HepG2 (cell line): ENCODE data around the gene TP73. TPM values are rescaled to one million over a fixed set of nuclear protein-coding genes. Genes with fewer than 3 reads are reported as not detected.

Source experiments
- CHD2 ChIP-seq: IDR thresholded peaks from 2 replicates; pipeline ENCODE4 v1.6.1; 2011; ENCODE audit warnings: low read depth, low read length, improper control_type of control experiment
- EEA1 ChIP-seq: sonication (generic); formaldehyde crosslinking; IDR thresholded peaks from 2 replicates; pipeline ENCODE4 v1.5.1; 2020; ENCODE audit warnings: mild to moderate bottlenecking, missing genetic modification reagents, borderline replicate concordance
- HMG20B ChIP-seq: conservative IDR thresholded peaks from 2 replicates; pipeline ENCODE4 v1.6.1; 2016; ENCODE audit warnings: missing genetic modification reagents, missing compliant biosample characterization
- MTF1 ChIP-seq: sonication (generic); formaldehyde crosslinking; IDR thresholded peaks from 2 replicates; pipeline ENCODE4 v1.5.0; 2020; ENCODE audit warnings: missing genetic modification reagents
- NCOA2 ChIP-seq: sonication (generic); formaldehyde crosslinking; IDR thresholded peaks from 2 replicates; pipeline ENCODE4 v1.8.0; 2022; ENCODE audit warnings: inconsistent platforms
- NONO ChIP-seq, 2 experiments: fragments of 450-650 bp in 1 of 2; sonication (generic) in 1 of 2; formaldehyde crosslinking in 1 of 2; IDR thresholded peaks in 1 of 2; conservative IDR thresholded peaks in 1 of 2; 2 replicates each; pipeline versions ENCODE4 v1.6.1 to v1.8.0; 2017 to 2022; ENCODE audit warnings: mild to moderate bottlenecking in 1 of 2, missing genetic modification reagents in 1 of 2, moderate library complexity in 1 of 2
- PHF5A ChIP-seq: IDR thresholded peaks from one replicate; pipeline ENCODE4 v1.6.1; 2018; ENCODE audit warnings: low read depth, missing genetic modification reagents; ENCODE audit not compliant: unreplicated experiment
- REL ChIP-seq: sonication (generic); formaldehyde crosslinking; conservative IDR thresholded peaks from 2 replicates; pipeline ENCODE4 v1.8.0; 2022; ENCODE audit warnings: mild to moderate bottlenecking, missing genetic modification reagents, moderate library complexity
- THYN1 ChIP-seq: sonication (generic); formaldehyde crosslinking; IDR thresholded peaks from 2 replicates; pipeline ENCODE4 v1.8.1; 2023; ENCODE audit warnings: low read depth, mild to moderate bottlenecking, moderate library complexity, missing genetic modification reagents, borderline replicate concordance
- ZBTB3 ChIP-seq: sonication (generic); formaldehyde crosslinking; IDR thresholded peaks from 2 replicates; pipeline ENCODE4 v1.4.0; 2020; ENCODE audit warnings: low read depth, mild to moderate bottlenecking, moderate library complexity, missing genetic modification reagents, borderline replicate concordance
- ZC3H13 ChIP-seq: sonication (generic); formaldehyde crosslinking; IDR thresholded peaks from 2 replicates; pipeline ENCODE4 v1.8.1; 2023; ENCODE audit warnings: mild to moderate bottlenecking, missing genetic modification reagents, moderate library complexity
- ZC3H4 ChIP-seq: sonication (generic); formaldehyde crosslinking; IDR thresholded peaks from 2 replicates; pipeline ENCODE4 v1.4.0; 2020; ENCODE audit warnings: missing genetic modification reagents, borderline replicate concordance
- ZFP82 ChIP-seq: sonication (generic); formaldehyde crosslinking; IDR thresholded peaks from 2 replicates; pipeline ENCODE4 v1.5.1; 2020; ENCODE audit warnings: mild to moderate bottlenecking, missing genetic modification reagents, borderline replicate concordance
- ZNF567 ChIP-seq: sonication (generic); formaldehyde crosslinking; IDR thresholded peaks from 2 replicates; pipeline ENCODE4 v1.8.1; 2023; ENCODE audit warnings: mild to moderate bottlenecking, missing genetic modification reagents, borderline replicate concordance
- polyA plus RNA-seq, 8 experiments: library from polyadenylated mRNA; depleted of rRNA in 3 of 8; stranded (reverse) in 7 of 8; unstranded in 1 of 8; fragments of >200 nt; fragmentation: Illumina TruSeq in 4 of 8; extraction: Trizol in 4 of 8; gene quantifications; 2 replicates each; pipeline versions ENCODE4 v1.2.1 to v1.2.3, GENCODE V29; 2011 to 2016; ENCODE audit warnings: low read depth in 4 of 8, missing spikeins in 1 of 8, mixed read lengths in 1 of 8; ENCODE audit not compliant: insufficient read depth in 1 of 8
- total RNA-seq, 5 experiments: library from RNA; depleted of rRNA; stranded (reverse); fragments of >200 nt; fragmentation: Illumina TruSeq; extraction: Trizol; gene quantifications; 2 replicates each; pipeline ENCODE4 v1.2.3, GENCODE V29; 2016; ENCODE audit warnings: low read depth in 1 of 5
- TF ChIP-seq, protein P1 (sequence below): sonication (generic); formaldehyde crosslinking; IDR thresholded peaks from 2 replicates; pipeline ENCODE4 v1.5.0; 2020; ENCODE audit warnings: missing genetic modification reagents
- TF ChIP-seq, protein P2 (sequence below): sonication (generic); formaldehyde crosslinking; IDR thresholded peaks from 2 replicates; pipeline ENCODE4 v1.4.0; 2020; ENCODE audit warnings: mild to moderate bottlenecking, low read depth, missing genetic modification reagents
- TF ChIP-seq, protein P3 (sequence below): sonication (generic); formaldehyde crosslinking; conservative IDR thresholded peaks from 2 replicates; pipeline ENCODE4 v1.8.0; 2022; ENCODE audit warnings: low read depth, missing genetic modification reagents
- TF ChIP-seq, protein P4 (sequence below): sonication (generic); formaldehyde crosslinking; IDR thresholded peaks from 2 replicates; pipeline ENCODE4 v1.4.0; 2020; ENCODE audit warnings: missing genetic modification reagents
- TF ChIP-seq, protein P5 (sequence below): sonication (generic); formaldehyde crosslinking; IDR thresholded peaks from 2 replicates; pipeline ENCODE4 v1.8.1; 2023; ENCODE audit warnings: mild to moderate bottlenecking, missing genetic modification reagents

Gene TP73
- total and polyA plus RNA-seq, 2 of the 13 experiments (the other 11 are each of a cell fraction or from before 2014, with no cell fraction given): 0.49 to 1.1 TPM

DNA sequence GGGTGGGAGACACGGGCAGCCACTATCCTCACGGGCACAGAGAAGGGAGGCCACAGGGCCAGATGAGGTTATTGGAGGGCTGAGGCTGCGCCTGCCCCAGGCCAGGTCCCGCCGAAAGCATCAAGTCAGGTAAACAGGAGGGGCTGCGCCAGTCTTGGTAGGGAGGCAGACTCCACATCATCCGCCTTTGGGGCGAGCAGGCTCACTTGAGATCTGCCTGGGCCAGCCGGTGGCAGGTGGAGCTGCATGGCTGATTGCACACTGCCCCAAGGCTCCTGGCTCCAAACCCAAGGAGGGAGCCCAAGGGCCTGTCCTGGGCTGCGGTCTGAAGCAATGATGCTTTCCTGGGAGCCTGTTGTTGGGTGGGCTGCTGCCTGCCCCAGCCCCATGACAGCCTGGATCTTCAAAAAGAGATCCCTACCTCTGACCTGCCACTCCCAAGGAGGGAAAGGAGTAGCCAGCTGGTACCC, 124.8 kb downstream of the TP73 start (continued):
- no peak for TF ChIP-seq NONO (IDR thresholded peaks at IDR 0.05)
- 0 out of 2 replicates have a peak, but pooled peaks have one; percentile 48 for TF ChIP-seq NONO (CRISPR knock-in tag; conservative IDR thresholded peaks at IDR 0.05)
- TF ChIP-seq THYN1 (CRISPR knock-in tag): no peak
- no peak for TF ChIP-seq CHD2
- TF ChIP-seq HMG20B: no peak
- TF ChIP-seq, protein P1, sequence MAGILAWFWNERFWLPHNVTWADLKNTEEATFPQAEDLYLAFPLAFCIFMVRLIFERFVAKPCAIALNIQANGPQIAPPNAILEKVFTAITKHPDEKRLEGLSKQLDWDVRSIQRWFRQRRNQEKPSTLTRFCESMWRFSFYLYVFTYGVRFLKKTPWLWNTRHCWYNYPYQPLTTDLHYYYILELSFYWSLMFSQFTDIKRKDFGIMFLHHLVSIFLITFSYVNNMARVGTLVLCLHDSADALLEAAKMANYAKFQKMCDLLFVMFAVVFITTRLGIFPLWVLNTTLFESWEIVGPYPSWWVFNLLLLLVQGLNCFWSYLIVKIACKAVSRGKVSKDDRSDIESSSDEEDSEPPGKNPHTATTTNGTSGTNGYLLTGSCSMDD: no peak
- no peak for TF ChIP-seq PHF5A (CRISPR knock-in tag)
- no peak for TF ChIP-seq NCOA2 (CRISPR knock-in tag)
- TF ChIP-seq ZFP82 (CRISPR knock-in tag): no peak
- no peak for TF ChIP-seq ZBTB3 (CRISPR knock-in tag)
- no peak for TF ChIP-seq MTF1 (CRISPR knock-in tag)
- no peak for TF ChIP-seq EEA1
- TF ChIP-seq REL (CRISPR knock-in tag): 0 out of 2 replicates have a peak, but pooled peaks have one; percentile 58
- TF ChIP-seq ZC3H4 (CRISPR knock-in tag): peak; percentile 46; the same call in 1 of the 2 replicates
- TF ChIP-seq, protein P2, sequence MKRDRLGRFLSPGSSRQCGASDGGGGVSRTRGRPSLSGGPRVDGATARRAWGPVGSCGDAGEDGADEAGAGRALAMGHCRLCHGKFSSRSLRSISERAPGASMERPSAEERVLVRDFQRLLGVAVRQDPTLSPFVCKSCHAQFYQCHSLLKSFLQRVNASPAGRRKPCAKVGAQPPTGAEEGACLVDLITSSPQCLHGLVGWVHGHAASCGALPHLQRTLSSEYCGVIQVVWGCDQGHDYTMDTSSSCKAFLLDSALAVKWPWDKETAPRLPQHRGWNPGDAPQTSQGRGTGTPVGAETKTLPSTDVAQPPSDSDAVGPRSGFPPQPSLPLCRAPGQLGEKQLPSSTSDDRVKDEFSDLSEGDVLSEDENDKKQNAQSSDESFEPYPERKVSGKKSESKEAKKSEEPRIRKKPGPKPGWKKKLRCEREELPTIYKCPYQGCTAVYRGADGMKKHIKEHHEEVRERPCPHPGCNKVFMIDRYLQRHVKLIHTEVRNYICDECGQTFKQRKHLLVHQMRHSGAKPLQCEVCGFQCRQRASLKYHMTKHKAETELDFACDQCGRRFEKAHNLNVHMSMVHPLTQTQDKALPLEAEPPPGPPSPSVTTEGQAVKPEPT (CRISPR knock-in tag): no peak
- TF ChIP-seq, protein P3, sequence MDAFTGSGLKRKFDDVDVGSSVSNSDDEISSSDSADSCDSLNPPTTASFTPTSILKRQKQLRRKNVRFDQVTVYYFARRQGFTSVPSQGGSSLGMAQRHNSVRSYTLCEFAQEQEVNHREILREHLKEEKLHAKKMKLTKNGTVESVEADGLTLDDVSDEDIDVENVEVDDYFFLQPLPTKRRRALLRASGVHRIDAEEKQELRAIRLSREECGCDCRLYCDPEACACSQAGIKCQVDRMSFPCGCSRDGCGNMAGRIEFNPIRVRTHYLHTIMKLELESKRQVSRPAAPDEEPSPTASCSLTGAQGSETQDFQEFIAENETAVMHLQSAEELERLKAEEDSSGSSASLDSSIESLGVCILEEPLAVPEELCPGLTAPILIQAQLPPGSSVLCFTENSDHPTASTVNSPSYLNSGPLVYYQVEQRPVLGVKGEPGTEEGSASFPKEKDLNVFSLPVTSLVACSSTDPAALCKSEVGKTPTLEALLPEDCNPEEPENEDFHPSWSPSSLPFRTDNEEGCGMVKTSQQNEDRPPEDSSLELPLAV (CRISPR knock-in tag): no peak
- TF ChIP-seq, protein P4, sequence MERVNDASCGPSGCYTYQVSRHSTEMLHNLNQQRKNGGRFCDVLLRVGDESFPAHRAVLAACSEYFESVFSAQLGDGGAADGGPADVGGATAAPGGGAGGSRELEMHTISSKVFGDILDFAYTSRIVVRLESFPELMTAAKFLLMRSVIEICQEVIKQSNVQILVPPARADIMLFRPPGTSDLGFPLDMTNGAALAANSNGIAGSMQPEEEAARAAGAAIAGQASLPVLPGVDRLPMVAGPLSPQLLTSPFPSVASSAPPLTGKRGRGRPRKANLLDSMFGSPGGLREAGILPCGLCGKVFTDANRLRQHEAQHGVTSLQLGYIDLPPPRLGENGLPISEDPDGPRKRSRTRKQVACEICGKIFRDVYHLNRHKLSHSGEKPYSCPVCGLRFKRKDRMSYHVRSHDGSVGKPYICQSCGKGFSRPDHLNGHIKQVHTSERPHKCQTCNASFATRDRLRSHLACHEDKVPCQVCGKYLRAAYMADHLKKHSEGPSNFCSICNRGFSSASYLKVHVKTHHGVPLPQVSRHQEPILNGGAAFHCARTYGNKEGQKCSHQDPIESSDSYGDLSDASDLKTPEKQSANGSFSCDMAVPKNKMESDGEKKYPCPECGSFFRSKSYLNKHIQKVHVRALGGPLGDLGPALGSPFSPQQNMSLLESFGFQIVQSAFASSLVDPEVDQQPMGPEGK (CRISPR knock-in tag): no peak
- peak; percentile 20 for TF ChIP-seq ZC3H13 (CRISPR knock-in tag)
- TF ChIP-seq ZNF567 (CRISPR knock-in tag): no peak
- TF ChIP-seq, protein P5, sequence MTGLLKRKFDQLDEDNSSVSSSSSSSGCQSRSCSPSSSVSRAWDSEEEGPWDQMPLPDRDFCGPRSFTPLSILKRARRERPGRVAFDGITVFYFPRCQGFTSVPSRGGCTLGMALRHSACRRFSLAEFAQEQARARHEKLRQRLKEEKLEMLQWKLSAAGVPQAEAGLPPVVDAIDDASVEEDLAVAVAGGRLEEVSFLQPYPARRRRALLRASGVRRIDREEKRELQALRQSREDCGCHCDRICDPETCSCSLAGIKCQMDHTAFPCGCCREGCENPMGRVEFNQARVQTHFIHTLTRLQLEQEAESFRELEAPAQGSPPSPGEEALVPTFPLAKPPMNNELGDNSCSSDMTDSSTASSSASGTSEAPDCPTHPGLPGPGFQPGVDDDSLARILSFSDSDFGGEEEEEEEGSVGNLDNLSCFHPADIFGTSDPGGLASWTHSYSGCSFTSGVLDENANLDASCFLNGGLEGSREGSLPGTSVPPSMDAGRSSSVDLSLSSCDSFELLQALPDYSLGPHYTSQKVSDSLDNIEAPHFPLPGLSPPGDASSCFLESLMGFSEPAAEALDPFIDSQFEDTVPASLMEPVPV (CRISPR knock-in tag): no peak
